ENCODE results near the gene CBX3.

CBX3 gene

DNA sequence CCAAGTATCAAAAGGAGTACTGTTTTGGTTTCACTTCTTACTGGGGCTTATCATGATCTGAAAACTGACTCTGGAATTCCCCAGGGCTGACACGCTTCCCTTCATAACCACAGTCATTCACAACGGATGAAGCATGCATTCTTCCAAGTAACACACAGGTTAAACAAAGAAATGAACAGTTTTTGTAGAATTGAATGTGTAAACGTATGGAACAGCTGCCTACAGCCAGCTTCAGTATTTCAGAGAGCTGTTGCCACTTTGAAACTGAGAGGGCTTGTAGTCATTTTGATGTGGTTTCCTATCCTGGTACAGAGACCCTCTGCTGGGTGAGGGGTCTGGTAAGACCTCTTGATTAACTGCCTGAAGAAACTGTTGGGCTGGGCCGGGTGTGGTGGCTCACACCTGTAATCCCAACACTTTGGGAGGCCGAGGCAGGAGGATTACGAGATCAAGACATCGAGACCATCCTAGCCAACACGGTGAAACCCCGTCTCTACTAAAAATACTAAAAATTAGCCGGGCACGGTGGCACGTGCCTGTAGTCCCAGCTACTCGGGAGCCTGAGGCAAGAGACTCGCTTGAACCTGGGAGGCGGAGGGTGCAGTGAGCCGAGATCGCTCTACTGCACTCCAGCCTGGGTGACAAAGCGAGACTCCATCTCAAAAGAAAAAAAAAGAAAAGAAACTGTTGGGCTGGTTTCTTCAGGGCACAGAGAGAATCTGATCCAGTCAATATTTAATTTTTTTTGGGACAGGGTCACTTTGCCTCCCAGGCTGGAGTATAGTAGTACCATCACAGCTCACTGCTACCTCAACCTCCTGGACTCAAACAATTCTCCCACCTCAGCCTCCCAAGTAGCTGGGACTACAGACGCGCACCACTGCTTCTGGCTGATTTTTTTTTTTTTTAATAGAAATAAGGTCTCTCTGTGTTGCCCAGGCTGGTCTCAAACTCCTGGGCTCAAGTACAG lies 44.8 kb upstream of the CBX3 start:
- H3K9me3 ChIP-seq (ENCODE audit: low read length), result no peaks in the 10 kb centered on the region
- H3K4me2 ChIP-seq (ENCODE audit: low read length), result peak overlapping the region; percentile 94
- no peaks in the 10 kb centered on the region for H3K27me3 ChIP-seq (ENCODE audit: insufficient read depth, low read length)
- peak overlapping the region; percentile 94 for H3K27ac ChIP-seq (ENCODE audit: low read depth, low read length, poor library complexity, severe bottlenecking)
- H3K4me1 ChIP-seq (ENCODE audit: insufficient read depth, low read length, severe bottlenecking), result peaks cover 73% of the 10 kb centered on the region
- peak overlapping the region; percentile 56 for H3K9ac ChIP-seq (ENCODE audit: low read length)
- H3K79me2 ChIP-seq (ENCODE audit: insufficient read depth, low read length), result peaks cover 76% of the 10 kb centered on the region
- no peaks in the 10 kb centered on the region for H4K20me1 ChIP-seq (ENCODE audit: insufficient read depth, low read length)
- no peak overlapping the region for H2AFZ ChIP-seq (ENCODE audit: low read length)
- TF ChIP-seq, protein P1, sequence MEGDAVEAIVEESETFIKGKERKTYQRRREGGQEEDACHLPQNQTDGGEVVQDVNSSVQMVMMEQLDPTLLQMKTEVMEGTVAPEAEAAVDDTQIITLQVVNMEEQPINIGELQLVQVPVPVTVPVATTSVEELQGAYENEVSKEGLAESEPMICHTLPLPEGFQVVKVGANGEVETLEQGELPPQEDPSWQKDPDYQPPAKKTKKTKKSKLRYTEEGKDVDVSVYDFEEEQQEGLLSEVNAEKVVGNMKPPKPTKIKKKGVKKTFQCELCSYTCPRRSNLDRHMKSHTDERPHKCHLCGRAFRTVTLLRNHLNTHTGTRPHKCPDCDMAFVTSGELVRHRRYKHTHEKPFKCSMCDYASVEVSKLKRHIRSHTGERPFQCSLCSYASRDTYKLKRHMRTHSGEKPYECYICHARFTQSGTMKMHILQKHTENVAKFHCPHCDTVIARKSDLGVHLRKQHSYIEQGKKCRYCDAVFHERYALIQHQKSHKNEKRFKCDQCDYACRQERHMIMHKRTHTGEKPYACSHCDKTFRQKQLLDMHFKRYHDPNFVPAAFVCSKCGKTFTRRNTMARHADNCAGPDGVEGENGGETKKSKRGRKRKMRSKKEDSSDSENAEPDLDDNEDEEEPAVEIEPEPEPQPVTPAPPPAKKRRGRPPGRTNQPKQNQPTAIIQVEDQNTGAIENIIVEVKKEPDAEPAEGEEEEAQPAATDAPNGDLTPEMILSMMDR (IDR thresholded peaks at IDR 0.05; ENCODE audit: low read length), result no peak
- no peak for TF ChIP-seq EZH2 (IDR thresholded peaks at IDR 0.05; ENCODE audit: borderline replicate concordance, low read length)
- H3K36me3 ChIP-seq (ENCODE audit: insufficient read depth, low read length), result no peaks in the 10 kb centered on the region
- no peaks in the 10 kb centered on the region for H3K9me2 ChIP-seq (ENCODE audit: low read depth, low read length)
- peak overlapping the region; percentile 53 for H3K4me3 ChIP-seq (ENCODE audit: low read depth, low read length, poor library complexity, severe bottlenecking)
- no peaks in the 10 kb centered on the region for H3F3A ChIP-seq (ENCODE audit: insufficient read depth, low read length)

DNA sequence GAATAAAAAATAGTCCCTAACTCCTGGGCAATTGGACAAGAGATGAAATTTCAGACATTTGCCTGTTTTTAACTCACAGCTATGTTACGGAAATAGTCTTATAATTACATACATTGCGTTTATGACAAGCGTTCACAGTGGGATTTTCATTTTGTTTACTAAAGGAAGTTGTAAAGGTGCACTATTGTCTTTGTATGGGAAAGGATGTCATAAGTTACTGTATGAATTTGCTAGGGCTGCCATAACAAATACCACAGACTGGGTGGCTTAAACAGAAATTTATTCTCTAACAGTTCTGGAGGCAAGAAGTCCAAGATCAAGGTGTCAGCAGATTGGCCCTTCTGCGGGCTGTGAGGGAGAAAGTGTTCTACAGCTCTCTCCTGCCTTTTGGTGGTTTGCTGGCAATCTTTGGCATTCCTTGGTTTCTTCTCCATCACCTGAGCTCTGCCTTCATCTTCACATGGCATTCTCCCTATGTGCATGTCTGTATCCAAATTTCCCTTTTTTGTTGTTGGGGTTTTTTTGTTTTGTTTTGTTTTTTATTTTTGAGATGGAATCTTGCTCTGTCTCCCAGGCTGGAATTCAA lies 43.9 kb upstream of the CBX3 start:
- Histone ChIP-seq H3F3A (ENCODE audit: insufficient read depth, low read length) (no peaks in the 10 kb centered on the region), H3K79me2 (ENCODE audit: insufficient read depth, low read length) (peaks cover 83% of the 10 kb centered on the region), H3K9ac (ENCODE audit: low read length) (peak overlapping the region; percentile 8; the same call in 1 of the 2 replicates)

DNA sequence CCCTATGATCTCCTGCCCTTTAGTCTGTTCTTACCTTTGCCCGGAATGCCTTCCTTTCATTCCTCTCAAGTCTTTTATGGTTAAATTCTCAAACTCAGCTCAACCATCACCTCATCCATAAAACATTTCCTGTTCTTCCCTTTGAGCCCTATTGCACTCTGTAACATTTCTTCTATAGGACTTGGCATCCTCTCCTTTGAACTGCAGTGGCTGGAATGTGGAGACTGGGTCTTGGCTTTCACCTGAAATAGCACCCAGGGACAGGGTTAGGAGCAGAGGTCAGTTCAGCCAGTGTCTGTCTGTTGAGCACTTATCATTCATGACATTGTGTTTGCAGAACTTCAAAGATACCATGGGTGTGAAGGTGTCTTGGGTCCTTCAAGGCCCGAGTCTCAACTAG lies 42.3 kb upstream of the CBX3 start:
- Histone ChIP-seq H3K4me1 (ENCODE audit: insufficient read depth, low read length, severe bottlenecking) (peaks cover 59% of the 10 kb centered on the region), H2AFZ (ENCODE audit: low read length) (no peak overlapping the region), H3K9me3 (ENCODE audit: low read length) (no peaks in the 10 kb centered on the region), H3K4me2 (ENCODE audit: low read length) (peak overlapping the region; percentile 14; the same call in 1 of the 2 replicates), H3K9me2 (ENCODE audit: low read depth, low read length) (no peaks in the 10 kb centered on the region), H3K9ac (ENCODE audit: low read length) (no peak overlapping the region; the same call in 1 of the 2 replicates), H4K20me1 (ENCODE audit: insufficient read depth, low read length) (no peaks in the 10 kb centered on the region), H3K79me2 (ENCODE audit: insufficient read depth, low read length) (peaks cover 76% of the 10 kb centered on the region), H3K36me3 (ENCODE audit: insufficient read depth, low read length) (no peaks in the 10 kb centered on the region), H3K4me3 (ENCODE audit: low read depth, low read length, poor library complexity, severe bottlenecking) (no peak overlapping the region), H3F3A (ENCODE audit: insufficient read depth, low read length) (no peaks in the 10 kb centered on the region), H3K27ac (ENCODE audit: low read depth, low read length, poor library complexity, severe bottlenecking) (peak overlapping the region; percentile 94), H3K27me3 (ENCODE audit: insufficient read depth, low read length) (no peaks in the 10 kb centered on the region)
- TF ChIP-seq, protein P1 (IDR thresholded peaks at IDR 0.05; ENCODE audit: low read length), result no peak
- no peak for TF ChIP-seq EZH2 (IDR thresholded peaks at IDR 0.05; ENCODE audit: borderline replicate concordance, low read length)

More for the DNA sequence above, 43.9 kb upstream of the CBX3 start:
- no peak for TF ChIP-seq EZH2 (IDR thresholded peaks at IDR 0.05; ENCODE audit: borderline replicate concordance, low read length)
- TF ChIP-seq, protein P1 (IDR thresholded peaks at IDR 0.05; ENCODE audit: low read length), result no peak
- Histone ChIP-seq H3K4me3 (ENCODE audit: low read depth, low read length, poor library complexity, severe bottlenecking) (peak overlapping the region; percentile 53), H3K27ac (ENCODE audit: low read depth, low read length, poor library complexity, severe bottlenecking) (peak overlapping the region; percentile 94), H3K4me2 (ENCODE audit: low read length) (peak overlapping the region; percentile 94), H3K4me1 (ENCODE audit: insufficient read depth, low read length, severe bottlenecking) (peaks cover 72% of the 10 kb centered on the region), H4K20me1 (ENCODE audit: insufficient read depth, low read length) (no peaks in the 10 kb centered on the region), H3K9me2 (ENCODE audit: low read depth, low read length) (no peaks in the 10 kb centered on the region), H3K27me3 (ENCODE audit: insufficient read depth, low read length) (no peaks in the 10 kb centered on the region), H3K9me3 (ENCODE audit: low read length) (no peaks in the 10 kb centered on the region), H3K36me3 (ENCODE audit: insufficient read depth, low read length) (no peaks in the 10 kb centered on the region), H2AFZ (ENCODE audit: low read length) (no peak overlapping the region)
